ENCODE data around the gene MEPCE. TPM values are rescaled to one million over a fixed set of nuclear protein-coding genes. Genes with fewer than 3 reads are reported as not detected.
A peak's percentile ranks its signal among the peaks of the same experiment; 100 is the strongest.

Gene MEPCE
- total RNA-seq, 2 donors from 2014 or later = 27.2 to 39.1 TPM

- DNase-seq = peak; percentile 100
- H3K36me3 ChIP-seq = no peaks in the 10 kb centered on the region
- no peaks in the 10 kb centered on the region for H3K4me1 ChIP-seq
- intact Hi-C loops (cut with DNase I) = no loop called here
- H3K4me3 ChIP-seq = peak overlapping the region; percentile 60
- TF ChIP-seq, protein P1, sequence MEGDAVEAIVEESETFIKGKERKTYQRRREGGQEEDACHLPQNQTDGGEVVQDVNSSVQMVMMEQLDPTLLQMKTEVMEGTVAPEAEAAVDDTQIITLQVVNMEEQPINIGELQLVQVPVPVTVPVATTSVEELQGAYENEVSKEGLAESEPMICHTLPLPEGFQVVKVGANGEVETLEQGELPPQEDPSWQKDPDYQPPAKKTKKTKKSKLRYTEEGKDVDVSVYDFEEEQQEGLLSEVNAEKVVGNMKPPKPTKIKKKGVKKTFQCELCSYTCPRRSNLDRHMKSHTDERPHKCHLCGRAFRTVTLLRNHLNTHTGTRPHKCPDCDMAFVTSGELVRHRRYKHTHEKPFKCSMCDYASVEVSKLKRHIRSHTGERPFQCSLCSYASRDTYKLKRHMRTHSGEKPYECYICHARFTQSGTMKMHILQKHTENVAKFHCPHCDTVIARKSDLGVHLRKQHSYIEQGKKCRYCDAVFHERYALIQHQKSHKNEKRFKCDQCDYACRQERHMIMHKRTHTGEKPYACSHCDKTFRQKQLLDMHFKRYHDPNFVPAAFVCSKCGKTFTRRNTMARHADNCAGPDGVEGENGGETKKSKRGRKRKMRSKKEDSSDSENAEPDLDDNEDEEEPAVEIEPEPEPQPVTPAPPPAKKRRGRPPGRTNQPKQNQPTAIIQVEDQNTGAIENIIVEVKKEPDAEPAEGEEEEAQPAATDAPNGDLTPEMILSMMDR (IDR thresholded peaks at IDR 0.05) = no peak
- H3K27me3 ChIP-seq = no peaks in the 10 kb centered on the region
- peak overlapping the region; percentile 100 for H3K27ac ChIP-seq
- H3K9ac ChIP-seq (ENCODE audit: low read depth in 2 of 2, low read length in 2 of 2) = peak overlapping the region; percentile 94 to 98
- no peaks in the 10 kb centered on the region for H3K9me3 ChIP-seq
These were observed 529 bp upstream of the MEPCE start for GRCh38 chr7:100428967-100429636.

- peaks cover 5% of the 10 kb centered on the region for H3K36me3 ChIP-seq
- no peaks in the 10 kb centered on the region for H3K9me3 ChIP-seq
- peaks cover 10% of the 10 kb centered on the region for H3K4me1 ChIP-seq
- TF ChIP-seq, protein P1 (IDR thresholded peaks at IDR 0.05) = no peak
- H3K27me3 ChIP-seq = no peaks in the 10 kb centered on the region
- H3K4me3 ChIP-seq = peak overlapping the region; percentile 60
- intact Hi-C loops (cut with DNase I) = no loop called here
- peak; percentile 36 for DNase-seq
- H3K27ac ChIP-seq = peak overlapping the region; percentile 100
- peak overlapping the region; percentile 94 to 98 for H3K9ac ChIP-seq (ENCODE audit: low read depth in 2 of 2, low read length in 2 of 2)
These were observed 1.1 kb downstream of the MEPCE start for GRCh38 chr7:100430493-100431285.

GRCh38 chr7:100431286-100431735 lies 1.7 kb downstream of the MEPCE start:
- H3K27me3 ChIP-seq = no peaks in the 10 kb centered on the region
- H3K9me3 ChIP-seq = no peaks in the 10 kb centered on the region
- H3K27ac ChIP-seq = peak overlapping the region; percentile 100
- no peak for DNase-seq
- peak overlapping the region in 1 of 2 donors; percentile 94 for H3K9ac ChIP-seq (ENCODE audit: low read depth in 2 of 2, low read length in 2 of 2)
- intact Hi-C loops (cut with DNase I) = no loop called here
- H3K4me1 ChIP-seq = peaks cover 10% of the 10 kb centered on the region
- TF ChIP-seq, protein P1 (IDR thresholded peaks at IDR 0.05) = no peak
- no peak overlapping the region for H3K4me3 ChIP-seq
- peaks cover 5% of the 10 kb centered on the region for H3K36me3 ChIP-seq

DNA sequence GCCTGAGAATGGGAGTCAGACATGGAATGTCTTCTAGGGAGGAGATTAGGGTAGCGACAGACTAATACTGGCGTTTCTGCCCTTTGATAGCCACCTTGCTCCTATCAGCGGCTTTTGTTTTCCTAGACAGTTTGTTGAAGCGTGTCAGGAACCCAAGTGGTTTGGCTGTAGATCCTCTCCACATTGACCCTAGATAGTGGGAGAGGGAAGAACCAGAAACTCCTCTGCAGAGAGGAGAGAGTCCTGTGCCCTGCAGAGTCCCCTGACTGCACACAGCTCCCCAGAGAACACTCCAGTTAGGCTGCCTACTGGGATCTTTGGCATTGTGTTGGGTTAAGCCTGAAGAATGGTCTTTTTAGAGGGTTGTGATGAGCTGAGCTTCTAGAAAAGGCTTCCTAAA lies 2.4 kb downstream of the MEPCE start:
- no peak overlapping the region for H3K27ac ChIP-seq
- intact Hi-C loops (cut with DNase I) = no loop called here
- peaks cover 5% of the 10 kb centered on the region for H3K36me3 ChIP-seq
- H3K4me1 ChIP-seq = peaks cover 10% of the 10 kb centered on the region
- TF ChIP-seq, protein P1 (IDR thresholded peaks at IDR 0.05) = no peak
- H3K9me3 ChIP-seq = no peaks in the 10 kb centered on the region
- H3K4me3 ChIP-seq = no peak overlapping the region
- no peaks in the 10 kb centered on the region for H3K27me3 ChIP-seq
- H3K9ac ChIP-seq (ENCODE audit: low read depth in 2 of 2, low read length in 2 of 2) = no peak overlapping the region
- no peak for DNase-seq

- H3K27me3 ChIP-seq = no peaks in the 10 kb centered on the region
- peak overlapping the region in 1 of 2 donors; percentile 51 for H3K9ac ChIP-seq (ENCODE audit: low read depth in 2 of 2, low read length in 2 of 2)
- H3K9me3 ChIP-seq = no peaks in the 10 kb centered on the region
- H3K36me3 ChIP-seq = peaks cover 5% of the 10 kb centered on the region
- intact Hi-C loops (cut with DNase I) = no loop called here
- TF ChIP-seq, protein P1 (IDR thresholded peaks at IDR 0.05) = no peak
- DNase-seq = no peak
- H3K4me3 ChIP-seq = no peak overlapping the region
- H3K27ac ChIP-seq = no peak overlapping the region
- peaks cover 10% of the 10 kb centered on the region for H3K4me1 ChIP-seq
These were observed 3.1 kb downstream of the MEPCE start for GRCh38 chr7:100432621-100433275.

All from colonic mucosa (tissue), 4 donors.